HepG2 (cell line): Measurements from ENCODE around the gene CCDC88B. TPM values are rescaled to one million over a fixed set of nuclear protein-coding genes. Genes with fewer than 3 reads are reported as not detected.

Source experiments
- ATAD3A ChIP-seq: sonication (generic); formaldehyde crosslinking; IDR thresholded peaks from 2 replicates; pipeline ENCODE4 v1.4.0; 2020; ENCODE audit warnings: missing genetic modification reagents
- FIP1L1 ChIP-seq: fragments of 200-400 bp; formaldehyde crosslinking; IDR thresholded peaks from 2 replicates; pipeline ENCODE4 v1.6.1; 2018; ENCODE audit warnings: low read depth, mild to moderate bottlenecking, low read length, moderate library complexity, borderline replicate concordance; ENCODE audit not compliant: insufficient read depth
- GABPA ChIP-seq, 2 experiments: IDR thresholded peaks; 2 replicates each; pipeline ENCODE4 v1.6.1; 2011 to 2016; ENCODE audit warnings: low read depth in 2 of 2, low read length in 1 of 2, missing biosample characterization in 1 of 2, missing genetic modification characterization in 1 of 2
- KAT7 ChIP-seq: IDR thresholded peaks from 2 replicates; pipeline ENCODE4 v1.6.1; 2018; ENCODE audit warnings: borderline replicate concordance, missing compliant biosample characterization
- KLF12 ChIP-seq: sonication (generic); formaldehyde crosslinking; IDR thresholded peaks from 2 replicates; pipeline ENCODE4 v1.4.0; 2020; ENCODE audit warnings: missing genetic modification reagents, borderline replicate concordance
- XBP1 ChIP-seq: sonication (generic); formaldehyde crosslinking; IDR thresholded peaks from 2 replicates; pipeline ENCODE4 v1.5.0; 2020; ENCODE audit warnings: missing genetic modification reagents
- ZNF101 ChIP-seq: sonication (generic); formaldehyde crosslinking; IDR thresholded peaks from 2 replicates; pipeline ENCODE4 v1.4.0; 2020; ENCODE audit warnings: mild to moderate bottlenecking, low read depth, missing genetic modification reagents, borderline replicate concordance
- ZNF138 ChIP-seq: sonication (generic); formaldehyde crosslinking; IDR thresholded peaks from 2 replicates; pipeline ENCODE4 v1.5.0; 2020; ENCODE audit warnings: mild to moderate bottlenecking, low read depth, missing genetic modification reagents
- ZNF235 ChIP-seq: sonication (generic); formaldehyde crosslinking; IDR thresholded peaks from 2 replicates; pipeline ENCODE4 v1.8.1; 2023; ENCODE audit warnings: mild to moderate bottlenecking, missing genetic modification reagents, borderline replicate concordance
- ZNF749 ChIP-seq: sonication (generic); formaldehyde crosslinking; IDR thresholded peaks from 2 replicates; pipeline ENCODE4 v1.8.0; 2022; ENCODE audit warnings: mild to moderate bottlenecking, missing genetic modification reagents, moderate library complexity, borderline replicate concordance
- ZNF780A ChIP-seq: sonication (generic); formaldehyde crosslinking; IDR thresholded peaks from 2 replicates; pipeline ENCODE4 v1.8.0; 2022; ENCODE audit warnings: mild to moderate bottlenecking, missing genetic modification reagents, moderate library complexity
- ZNF781 ChIP-seq: sonication (generic); formaldehyde crosslinking; IDR thresholded peaks from 2 replicates; pipeline ENCODE4 v1.5.1; 2020; ENCODE audit warnings: borderline replicate concordance, mild to moderate bottlenecking, missing genetic modification reagents; ENCODE audit errors: not compliant biosample characterization
- ZSCAN31 ChIP-seq: sonication (generic); formaldehyde crosslinking; IDR thresholded peaks from 2 replicates; pipeline ENCODE4 v1.5.0; 2020; ENCODE audit warnings: low read depth, mild to moderate bottlenecking, missing genetic modification reagents
- polyA plus RNA-seq, 8 experiments: library from polyadenylated mRNA; depleted of rRNA in 3 of 8; stranded (reverse) in 7 of 8; unstranded in 1 of 8; fragments of >200 nt; fragmentation: Illumina TruSeq in 4 of 8; extraction: Trizol in 4 of 8; gene quantifications; 2 replicates each; pipeline versions ENCODE4 v1.2.1 to v1.2.3, GENCODE V29; 2011 to 2016; ENCODE audit warnings: low read depth in 4 of 8, missing spikeins in 1 of 8, mixed read lengths in 1 of 8; ENCODE audit not compliant: insufficient read depth in 1 of 8
- total RNA-seq, 5 experiments: library from RNA; depleted of rRNA; stranded (reverse); fragments of >200 nt; fragmentation: Illumina TruSeq; extraction: Trizol; gene quantifications; 2 replicates each; pipeline ENCODE4 v1.2.3, GENCODE V29; 2016; ENCODE audit warnings: low read depth in 1 of 5
- TF ChIP-seq, protein P1 (sequence below): sonication (generic); formaldehyde crosslinking; IDR thresholded peaks from 2 replicates; pipeline ENCODE4 v1.4.0; 2020; ENCODE audit warnings: mild to moderate bottlenecking, missing genetic modification reagents
- TF ChIP-seq, protein P2 (sequence below): sonication (generic); formaldehyde crosslinking; IDR thresholded peaks from 2 replicates; pipeline ENCODE4 v1.5.0; 2020; ENCODE audit warnings: missing genetic modification reagents
- TF ChIP-seq, protein P3 (sequence below): sonication (generic); formaldehyde crosslinking; IDR thresholded peaks from 2 replicates; pipeline ENCODE4 v1.4.0; 2020; ENCODE audit warnings: low read depth, mild to moderate bottlenecking, missing genetic modification reagents
- TF ChIP-seq, protein P4 (sequence below): sonication (generic); formaldehyde crosslinking; IDR thresholded peaks from 2 replicates; pipeline ENCODE4 v1.4.0; 2020; ENCODE audit warnings: missing genetic modification reagents, borderline replicate concordance
- TF ChIP-seq, protein P5 (sequence below), 2 experiments: fragments of 450-650 bp in 1 of 2; sonication (generic) in 1 of 2; formaldehyde crosslinking; IDR thresholded peaks; 2 replicates each; pipeline versions ENCODE4 v1.5.0 to v1.8.0; 2020 to 2022; ENCODE audit warnings: mild to moderate bottlenecking in 1 of 2, missing genetic modification reagents in 1 of 2

Gene CCDC88B
- total and polyA plus RNA-seq, 2 of the 13 experiments (the other 11 are each of a cell fraction or from before 2014, with no cell fraction given): 3.6 to 4.8 TPM

DNA sequence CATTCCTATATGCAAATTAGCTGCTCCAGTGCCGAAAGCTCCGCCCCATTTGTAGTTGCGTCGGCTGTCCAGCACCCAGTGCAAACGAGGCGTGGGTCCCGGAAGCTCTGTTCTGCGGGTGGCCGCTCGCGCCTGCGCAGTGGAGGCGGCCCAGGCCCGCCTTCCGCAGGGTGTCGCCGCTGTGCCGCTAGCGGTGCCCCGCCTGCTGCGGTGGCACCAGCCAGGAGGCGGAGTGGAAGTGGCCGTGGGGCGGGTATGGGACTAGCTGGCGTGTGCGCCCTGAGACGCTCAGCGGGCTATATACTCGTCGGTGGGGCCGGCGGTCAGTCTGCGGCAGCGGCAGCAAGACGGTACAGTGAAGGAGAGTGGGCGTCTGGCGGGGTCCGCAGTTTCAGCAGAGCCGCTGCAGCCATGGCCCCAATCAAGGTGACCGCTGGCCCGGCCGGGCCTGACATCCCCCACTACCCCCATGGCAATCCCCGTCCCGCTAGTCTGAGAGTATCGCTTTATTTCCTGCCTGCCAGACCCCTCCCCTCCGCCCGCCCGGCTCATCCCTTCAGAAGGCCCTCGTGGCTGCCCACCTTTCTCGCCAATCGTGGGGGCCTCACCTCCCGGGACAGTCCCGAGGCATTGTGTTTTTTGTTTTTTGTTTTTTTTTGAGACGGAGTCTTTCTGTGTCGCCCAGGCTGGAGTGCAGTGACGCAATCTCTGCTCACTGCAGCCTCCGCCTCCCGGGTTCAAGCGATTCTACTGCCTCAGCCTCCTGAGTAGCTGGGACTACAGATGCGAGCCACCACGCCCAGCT is 21.8 kb upstream of the CCDC88B start, which contains the start of gene PRDX5 (continued):
- TF ChIP-seq KLF12 (peak; percentile 77), ZNF781 (CRISPR knock-in tag) (no peak), ZNF235 (no peak), FIP1L1 (0 out of 2 replicates have a peak, but pooled peaks have one; percentile 37), GABPA (IDR thresholded peaks at IDR 0.05; ENCODE audit: low read depth, low read length) (peak; percentile 62), GABPA (CRISPR knock-in tag; IDR thresholded peaks at IDR 0.05; ENCODE audit: low read depth) (no peak), ZNF138 (peak; percentile 81; the same call in 1 of the 2 replicates), ZNF101 (CRISPR knock-in tag) (peak; percentile 87; the same call in 1 of the 2 replicates), ATAD3A (CRISPR knock-in tag) (no peak), XBP1 (CRISPR knock-in tag) (no peak), ZNF780A (CRISPR knock-in tag) (no peak), ZSCAN31 (CRISPR knock-in tag) (peak; percentile 75; the same call in 1 of the 2 replicates), ZNF749 (CRISPR knock-in tag) (peak; percentile 31; the same call in 1 of the 2 replicates), KAT7 (peak; percentile 57; the same call in 1 of the 2 replicates)
- TF ChIP-seq, protein P1, sequence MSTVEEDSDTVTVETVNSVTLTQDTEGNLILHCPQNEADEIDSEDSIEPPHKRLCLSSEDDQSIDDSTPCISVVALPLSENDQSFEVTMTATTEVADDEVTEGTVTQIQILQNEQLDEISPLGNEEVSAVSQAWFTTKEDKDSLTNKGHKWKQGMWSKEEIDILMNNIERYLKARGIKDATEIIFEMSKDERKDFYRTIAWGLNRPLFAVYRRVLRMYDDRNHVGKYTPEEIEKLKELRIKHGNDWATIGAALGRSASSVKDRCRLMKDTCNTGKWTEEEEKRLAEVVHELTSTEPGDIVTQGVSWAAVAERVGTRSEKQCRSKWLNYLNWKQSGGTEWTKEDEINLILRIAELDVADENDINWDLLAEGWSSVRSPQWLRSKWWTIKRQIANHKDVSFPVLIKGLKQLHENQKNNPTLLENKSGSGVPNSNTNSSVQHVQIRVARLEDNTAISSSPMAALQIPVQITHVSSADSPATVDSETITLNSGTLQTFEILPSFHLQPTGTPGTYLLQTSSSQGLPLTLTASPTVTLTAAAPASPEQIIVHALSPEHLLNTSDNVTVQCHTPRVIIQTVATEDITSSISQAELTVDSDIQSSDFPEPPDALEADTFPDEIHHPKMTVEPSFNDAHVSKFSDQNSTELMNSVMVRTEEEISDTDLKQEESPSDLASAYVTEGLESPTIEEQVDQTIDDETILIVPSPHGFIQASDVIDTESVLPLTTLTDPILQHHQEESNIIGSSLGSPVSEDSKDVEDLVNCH (CRISPR knock-in tag): 0 out of 2 replicates have a peak, but pooled peaks have one; percentile 71
- TF ChIP-seq, protein P2, sequence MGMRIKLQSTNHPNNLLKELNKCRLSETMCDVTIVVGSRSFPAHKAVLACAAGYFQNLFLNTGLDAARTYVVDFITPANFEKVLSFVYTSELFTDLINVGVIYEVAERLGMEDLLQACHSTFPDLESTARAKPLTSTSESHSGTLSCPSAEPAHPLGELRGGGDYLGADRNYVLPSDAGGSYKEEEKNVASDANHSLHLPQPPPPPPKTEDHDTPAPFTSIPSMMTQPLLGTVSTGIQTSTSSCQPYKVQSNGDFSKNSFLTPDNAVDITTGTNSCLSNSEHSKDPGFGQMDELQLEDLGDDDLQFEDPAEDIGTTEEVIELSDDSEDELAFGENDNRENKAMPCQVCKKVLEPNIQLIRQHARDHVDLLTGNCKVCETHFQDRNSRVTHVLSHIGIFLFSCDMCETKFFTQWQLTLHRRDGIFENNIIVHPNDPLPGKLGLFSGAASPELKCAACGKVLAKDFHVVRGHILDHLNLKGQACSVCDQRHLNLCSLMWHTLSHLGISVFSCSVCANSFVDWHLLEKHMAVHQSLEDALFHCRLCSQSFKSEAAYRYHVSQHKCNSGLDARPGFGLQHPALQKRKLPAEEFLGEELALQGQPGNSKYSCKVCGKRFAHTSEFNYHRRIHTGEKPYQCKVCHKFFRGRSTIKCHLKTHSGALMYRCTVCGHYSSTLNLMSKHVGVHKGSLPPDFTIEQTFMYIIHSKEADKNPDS (CRISPR knock-in tag): 0 out of 2 replicates have a peak, but pooled peaks have one; percentile 67
- TF ChIP-seq, protein P3, sequence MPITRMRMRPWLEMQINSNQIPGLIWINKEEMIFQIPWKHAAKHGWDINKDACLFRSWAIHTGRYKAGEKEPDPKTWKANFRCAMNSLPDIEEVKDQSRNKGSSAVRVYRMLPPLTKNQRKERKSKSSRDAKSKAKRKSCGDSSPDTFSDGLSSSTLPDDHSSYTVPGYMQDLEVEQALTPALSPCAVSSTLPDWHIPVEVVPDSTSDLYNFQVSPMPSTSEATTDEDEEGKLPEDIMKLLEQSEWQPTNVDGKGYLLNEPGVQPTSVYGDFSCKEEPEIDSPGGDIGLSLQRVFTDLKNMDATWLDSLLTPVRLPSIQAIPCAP: peak; percentile 53; the same call in 1 of the 2 replicates
- TF ChIP-seq, protein P4, sequence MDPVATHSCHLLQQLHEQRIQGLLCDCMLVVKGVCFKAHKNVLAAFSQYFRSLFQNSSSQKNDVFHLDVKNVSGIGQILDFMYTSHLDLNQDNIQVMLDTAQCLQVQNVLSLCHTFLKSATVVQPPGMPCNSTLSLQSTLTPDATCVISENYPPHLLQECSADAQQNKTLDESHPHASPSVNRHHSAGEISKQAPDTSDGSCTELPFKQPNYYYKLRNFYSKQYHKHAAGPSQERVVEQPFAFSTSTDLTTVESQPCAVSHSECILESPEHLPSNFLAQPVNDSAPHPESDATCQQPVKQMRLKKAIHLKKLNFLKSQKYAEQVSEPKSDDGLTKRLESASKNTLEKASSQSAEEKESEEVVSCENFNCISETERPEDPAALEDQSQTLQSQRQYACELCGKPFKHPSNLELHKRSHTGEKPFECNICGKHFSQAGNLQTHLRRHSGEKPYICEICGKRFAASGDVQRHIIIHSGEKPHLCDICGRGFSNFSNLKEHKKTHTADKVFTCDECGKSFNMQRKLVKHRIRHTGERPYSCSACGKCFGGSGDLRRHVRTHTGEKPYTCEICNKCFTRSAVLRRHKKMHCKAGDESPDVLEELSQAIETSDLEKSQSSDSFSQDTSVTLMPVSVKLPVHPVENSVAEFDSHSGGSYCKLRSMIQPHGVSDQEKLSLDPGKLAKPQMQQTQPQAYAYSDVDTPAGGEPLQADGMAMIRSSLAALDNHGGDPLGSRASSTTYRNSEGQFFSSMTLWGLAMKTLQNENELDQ: no peak
- TF ChIP-seq, protein P5, sequence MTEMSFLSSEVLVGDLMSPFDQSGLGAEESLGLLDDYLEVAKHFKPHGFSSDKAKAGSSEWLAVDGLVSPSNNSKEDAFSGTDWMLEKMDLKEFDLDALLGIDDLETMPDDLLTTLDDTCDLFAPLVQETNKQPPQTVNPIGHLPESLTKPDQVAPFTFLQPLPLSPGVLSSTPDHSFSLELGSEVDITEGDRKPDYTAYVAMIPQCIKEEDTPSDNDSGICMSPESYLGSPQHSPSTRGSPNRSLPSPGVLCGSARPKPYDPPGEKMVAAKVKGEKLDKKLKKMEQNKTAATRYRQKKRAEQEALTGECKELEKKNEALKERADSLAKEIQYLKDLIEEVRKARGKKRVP (CRISPR knock-in tag; IDR thresholded peaks at IDR 0.05): peak in 1 of 2 experiments; percentile 51; a peak in 2 of 4 replicates
